Keratinocyte (primary cell): Measurements from ENCODE around the gene USH2A. TPM values are rescaled to one million over a fixed set of nuclear protein-coding genes. Genes with fewer than 3 reads are reported as not detected.

Experiments used
- DNase-seq: peaks from one replicate; pipeline ENCODE4 v3.0.0-alpha.2; 2011; ENCODE audit warnings: low read depth, missing footprints, low spot score
- FAIRE-seq: peaks from 2 replicates; lab custom pipeline; 2011; peaks lifted over from hg19 to GRCh38; lab: Jason Lieb, UNC
- H2AFZ ChIP-seq: 2 replicates; pipeline ENCODE4 v1.6.0; 2012; ENCODE audit warnings: low read length, control low read depth, inconsistent platforms; ENCODE audit not compliant: control insufficient read depth
- H3K27ac ChIP-seq: 2 replicates; pipeline ENCODE4 v1.5.1; 2011; ENCODE audit warnings: low read length; ENCODE audit not compliant: control insufficient read depth, insufficient read depth
- H3K27me3 ChIP-seq: 3 replicates; pipeline ENCODE4 v1.6.0; 2011; ENCODE audit warnings: low read length; ENCODE audit not compliant: control insufficient read depth, insufficient read depth; ENCODE audit errors: extremely low read depth
- H3K36me3 ChIP-seq, 2 experiments: 2 replicates in 1 of 2; 3 replicates in 1 of 2; pipeline ENCODE4 v1.5.1; 2011; ENCODE audit warnings: low read length in 2 of 2, mild to moderate bottlenecking in 1 of 2; ENCODE audit not compliant: control insufficient read depth in 2 of 2, insufficient read depth in 2 of 2; ENCODE audit errors: extremely low read depth in 1 of 2
- H3K4me1 ChIP-seq: 3 replicates; pipeline ENCODE4 v1.5.1; 2011; ENCODE audit warnings: low read length; ENCODE audit not compliant: control insufficient read depth, insufficient read depth; ENCODE audit errors: extremely low read depth
- H3K4me2 ChIP-seq: 3 replicates; pipeline ENCODE4 v1.6.0; 2011; ENCODE audit warnings: low read depth, low read length; ENCODE audit not compliant: control insufficient read depth, insufficient read depth; ENCODE audit errors: extremely low read depth
- H3K4me3 ChIP-seq, 3 experiments: fragments of 200-600 bp in 1 of 3; sonication (generic) in 1 of 3; 2 replicates in 2 of 3; 3 replicates in 1 of 3; pipeline ENCODE4 v1.5.1; 2011 to 2016; ENCODE audit warnings: low read length in 3 of 3, mild to moderate bottlenecking in 3 of 3, control low read depth in 2 of 3, inconsistent platforms in 1 of 3, low read depth in 1 of 3, mixed read lengths in 1 of 3, mixed run types in 1 of 3, moderate library complexity in 1 of 3; ENCODE audit not compliant: control insufficient read depth in 2 of 3, insufficient read depth in 2 of 3; ENCODE audit errors: extremely low read depth in 1 of 3
- H3K79me2 ChIP-seq: 2 replicates; pipeline ENCODE4 v1.6.0; 2012; ENCODE audit warnings: low read length; ENCODE audit not compliant: control insufficient read depth, insufficient read depth
- H3K9ac ChIP-seq: 3 replicates; pipeline ENCODE4 v1.6.0; 2011; ENCODE audit warnings: low read length; ENCODE audit not compliant: control insufficient read depth, insufficient read depth; ENCODE audit errors: extremely low read depth
- H3K9me1 ChIP-seq: 3 replicates; pipeline ENCODE4 v1.6.0; 2011; ENCODE audit warnings: low read length; ENCODE audit not compliant: control insufficient read depth, insufficient read depth; ENCODE audit errors: extremely low read depth
- H3K9me3 ChIP-seq: 2 replicates; pipeline ENCODE4 v1.5.1; 2012; ENCODE audit warnings: low read depth, low read length; ENCODE audit not compliant: control insufficient read depth
- H4K20me1 ChIP-seq: 3 replicates; pipeline ENCODE4 v1.6.0; 2011; ENCODE audit warnings: low read length; ENCODE audit not compliant: control insufficient read depth, insufficient read depth; ENCODE audit errors: extremely low read depth
- CTCF ChIP-seq, 3 experiments: IDR thresholded peaks in 1 of 3; conservative IDR thresholded peaks in 1 of 3; optimal IDR thresholded peaks in 1 of 3; 2 replicates in 2 of 3; 3 replicates in 1 of 3; pipeline versions ENCODE3 to v1.5.1; 2011; ENCODE audit warnings: low read length in 3 of 3, mild to moderate bottlenecking in 3 of 3, moderate library complexity in 2 of 3, control low read depth in 1 of 3, inconsistent platforms in 1 of 3; ENCODE audit not compliant: insufficient read depth in 2 of 3; ENCODE audit errors: extremely low read depth in 1 of 3
- EZH2 ChIP-seq: IDR thresholded peaks from one replicate; pipeline ENCODE4 v1.6.1; 2012; ENCODE audit warnings: inconsistent platforms, mild to moderate bottlenecking, low read length, moderate library complexity
- dilution Hi-C: fragments of 300-500 bp; cut with MboI; formaldehyde crosslinking; loops from one replicate; pipeline ENCODE4 v1.7.0; 2020; ENCODE audit warnings: low sequenced_read_pairs; ENCODE audit not compliant: extremely low pct_ligation_motif_present
- polyA plus RNA-seq, 5 experiments: library from polyadenylated mRNA; depleted of rRNA in 3 of 5; stranded (reverse) in 3 of 5; stranded (forward) in 1 of 5; unstranded in 1 of 5; fragments of >200 nt; gene quantifications; 1 replicate in 1 of 5; 2 replicates in 3 of 5; 3 replicates in 1 of 5; pipeline versions ENCODE4 v1.2.1 to v1.2.3, GENCODE V29; 2011 to 2012; ENCODE audit warnings: missing spikeins in 2 of 5, low read depth in 1 of 5, low replicate concordance in 1 of 5

The USH2A gene
- polyA plus RNA-seq, 1 donor (not counting 4 experiments of a cell fraction or from before 2014, with no cell fraction given): not detected

DNA sequence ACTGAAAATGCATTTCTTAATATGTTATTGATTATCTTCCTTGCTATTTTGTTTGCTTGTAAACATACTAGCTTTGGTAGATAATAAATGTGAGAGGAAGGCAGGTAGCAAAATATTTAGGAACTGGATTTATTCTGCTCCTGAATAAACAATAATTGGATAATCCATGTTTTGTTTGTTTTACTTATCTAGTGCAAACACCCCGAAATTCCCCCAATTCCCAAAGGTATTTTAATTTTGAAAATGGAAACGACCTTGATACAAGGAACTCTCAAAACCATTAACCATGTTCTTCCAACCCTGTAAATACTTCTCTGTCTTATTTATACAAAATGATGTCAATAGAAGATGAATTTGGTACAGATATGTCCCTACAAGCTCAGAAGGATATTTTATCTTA lies 3.0 kb downstream of the USH2A start:
- Histone ChIP-seq H3K36me3 (no peaks in the 10 kb centered on the region), H4K20me1 (no peaks in the 10 kb centered on the region), H3K4me2 (no peak overlapping the region), H3K9ac (no peak overlapping the region), H2AFZ (no peak overlapping the region), H3K9me3 (no peaks in the 10 kb centered on the region), H3K27me3 (no peaks in the 10 kb centered on the region), H3K79me2 (no peaks in the 10 kb centered on the region), H3K4me3 (no peak overlapping the region), H3K4me1 (no peaks in the 10 kb centered on the region), H3K27ac (no peak overlapping the region), H3K9me1 (no peaks in the 10 kb centered on the region)
- FAIRE-seq (no peak), DNase-seq (no peak)
- TF ChIP-seq CTCF (optimal IDR thresholded peaks at IDR 0.05 in 1 of 3, IDR thresholded peaks at IDR 0.05 in 1 of 3, conservative IDR thresholded peaks at IDR 0.05 in 1 of 3; ENCODE audit: extremely low read depth in 1 of 3, insufficient read depth in 2 of 3, low read length in 3 of 3) (no peak), EZH2 (no peak)
- dilution Hi-C loops: no loop called here

GRCh38 chr1:216416488-216416887 lies 6.8 kb downstream of the USH2A start:
- Histone ChIP-seq H3K4me3 (no peak overlapping the region), H3K27me3 (no peaks in the 10 kb centered on the region), H4K20me1 (no peaks in the 10 kb centered on the region), H3K4me1 (no peaks in the 10 kb centered on the region), H3K9me1 (no peaks in the 10 kb centered on the region), H3K9ac (no peak overlapping the region), H3K79me2 (no peaks in the 10 kb centered on the region), H3K4me2 (no peak overlapping the region), H3K36me3 (no peaks in the 10 kb centered on the region), H3K9me3 (no peaks in the 10 kb centered on the region), H2AFZ (no peak overlapping the region), H3K27ac (no peak overlapping the region)
- FAIRE-seq (no peak), DNase-seq (no peak)
- TF ChIP-seq EZH2: no peak
- dilution Hi-C loops: no loop called here

GRCh38 chr1:216410026-216410425 lies 13.2 kb downstream of the USH2A start:
- H4K20me1 ChIP-seq: no peaks in the 10 kb centered on the region
- H3K4me2 ChIP-seq: no peak overlapping the region
- DNase-seq (no peak), FAIRE-seq (no peak)
- H3K9me3 ChIP-seq: no peaks in the 10 kb centered on the region
- no peaks in the 10 kb centered on the region for H3K4me1 ChIP-seq
- TF ChIP-seq EZH2 (no peak), CTCF (optimal IDR thresholded peaks at IDR 0.05 in 1 of 3, IDR thresholded peaks at IDR 0.05 in 1 of 3, conservative IDR thresholded peaks at IDR 0.05 in 1 of 3; ENCODE audit: extremely low read depth in 1 of 3, insufficient read depth in 2 of 3, low read length in 3 of 3) (no peak)
- no peaks in the 10 kb centered on the region for H3K79me2 ChIP-seq
- no peak overlapping the region for H2AFZ ChIP-seq
- H3K27ac ChIP-seq: no peak overlapping the region
- dilution Hi-C loops: no loop called here
- no peaks in the 10 kb centered on the region for H3K9me1 ChIP-seq
- no peaks in the 10 kb centered on the region for H3K27me3 ChIP-seq
- no peaks in the 10 kb centered on the region for H3K36me3 ChIP-seq
- H3K4me3 ChIP-seq: no peak overlapping the region
- no peak overlapping the region for H3K9ac ChIP-seq
